Caco-2 (cell line): ENCODE results near the gene RNF151. TPM values are rescaled to one million over a fixed set of nuclear protein-coding genes. Genes with fewer than 3 reads are reported as not detected.

ENCODE experiments used
- BruUV-seq: library from RNA; stranded (reverse); fragments of 400-500 nt; replicated peaks from 2 replicates; lab custom pipeline; 2021; lab: Mats Ljungman, UMichigan
- CTCF ChIA-PET: fragments of 300-600 bp; sonication (Branson Sonifier 250); formaldehyde crosslinking; loops from one replicate; lab custom pipeline; 2022; ENCODE audit warnings: antibody characterized with exemption; lab: Charles Lee
- POLR2A ChIA-PET: fragments of 300-600 bp; sonication (Branson Sonifier 250); formaldehyde crosslinking; loops from one replicate; lab custom pipeline; 2022; ENCODE audit warnings: antibody characterized with exemption; lab: Charles Lee
- DNase-seq, 2 experiments: peaks; one replicate each; pipeline versions ENCODE4 v3.0.0 to v3.0.0-alpha.2; 2020 to 2022
- H3K27me3 ChIP-seq: replicated peaks from 2 replicates; pipeline ENCODE4 v1.6.0; 2011; ENCODE audit warnings: low read length; ENCODE audit not compliant: control insufficient read depth, insufficient read depth
- H3K36me3 ChIP-seq: 2 replicates; pipeline ENCODE4 v1.5.1; 2011; ENCODE audit warnings: low read length; ENCODE audit not compliant: control insufficient read depth, insufficient read depth
- H3K4me1 ChIP-seq: fragments of 250-450 bp; sonication (Bioruptor Pico); 2 replicates; pipeline ENCODE4 v1.5.1; 2020; ENCODE audit warnings: mild to moderate bottlenecking
- H3K4me3 ChIP-seq: 2 replicates; pipeline ENCODE4 v1.5.1; 2011; ENCODE audit warnings: low read depth, mild to moderate bottlenecking, control low read depth, low read length
- H3K9me3 ChIP-seq: fragments of 250-450 bp; sonication (Bioruptor Pico); 2 replicates; pipeline ENCODE4 v1.5.1; 2020; ENCODE audit warnings: mild to moderate bottlenecking, moderate library complexity
- H3K27ac Mint-ChIP-seq: one replicate; pipeline ENCODE4 v1.8.0; 2022; ENCODE audit warnings: mixed read lengths; ENCODE audit not compliant: unreplicated experiment
- H3K27me3 Mint-ChIP-seq: one replicate; pipeline ENCODE4 v1.8.0; 2022; ENCODE audit warnings: mixed read lengths; ENCODE audit not compliant: insufficient read depth, unreplicated experiment
- H3K36me3 Mint-ChIP-seq: one replicate; pipeline ENCODE4 v1.8.0; 2022; ENCODE audit warnings: mild to moderate bottlenecking, mixed read lengths; ENCODE audit not compliant: insufficient read depth, unreplicated experiment
- H3K4me1 Mint-ChIP-seq: one replicate; pipeline ENCODE4 v1.8.0; 2022; ENCODE audit warnings: low read depth, mixed read lengths; ENCODE audit not compliant: unreplicated experiment
- H3K4me3 Mint-ChIP-seq: one replicate; pipeline ENCODE4 v1.8.0; 2022; ENCODE audit warnings: mild to moderate bottlenecking, moderate library complexity, mixed read lengths; ENCODE audit not compliant: unreplicated experiment
- H3K9me3 Mint-ChIP-seq: one replicate; pipeline ENCODE4 v1.8.0; 2022; ENCODE audit warnings: mixed read lengths; ENCODE audit not compliant: unreplicated experiment
- CTCF ChIP-seq, 2 experiments: fragments of 200-600 bp in 1 of 2; IDR thresholded peaks; 1 replicate in 1 of 2; 2 replicates in 1 of 2; pipeline versions ENCODE4 v1.5.1 to v1.8.0; 2011 to 2022; ENCODE audit warnings: antibody characterized with exemption in 1 of 2, control low read depth in 1 of 2, inconsistent platforms in 1 of 2, low read depth in 1 of 2, low read length in 1 of 2, mild to moderate bottlenecking in 1 of 2, moderate library complexity in 1 of 2; ENCODE audit not compliant: insufficient read depth in 1 of 2, severe bottlenecking in 1 of 2, unreplicated experiment in 1 of 2
- intact Hi-C: fragments of 100-400 bp; cut with micrococcal nuclease; formaldehyde crosslinking; loops from one replicate; pipeline ENCODE4 v1.10.0; 2022; ENCODE audit not compliant: unreplicated experiment
- total RNA-seq: library from RNA; stranded (reverse); gene quantifications from 2 replicates; pipeline ENCODE4 v1.2.3, GENCODE V29; 2022

The RNF151 gene
- total RNA-seq, 1 experiment from 2014 or later = not detected

GRCh38 chr16:1920727-1921171 is 45.9 kb upstream of the RNF151 start:
- Histone ChIP-seq H3K9me3 (no peaks in the 10 kb centered on the region), H3K36me3 (no peaks in the 10 kb centered on the region), H3K4me3 (no peak overlapping the region), H3K4me1 (peaks cover 3% of the 10 kb centered on the region; the same call in 1 of the 2 replicates), H3K27me3 (no peaks in the 10 kb centered on the region; the same call in none of the 2 replicates)
- Mint-ChIP-seq H3K4me3 (no peak overlapping the region), H3K27ac (no peak overlapping the region), H3K4me1 (no peaks in the 10 kb centered on the region), H3K36me3 (no peaks in the 10 kb centered on the region), H3K27me3 (peaks cover 6% of the 10 kb centered on the region), H3K9me3 (no peaks in the 10 kb centered on the region)
- TF ChIP-seq CTCF (IDR thresholded peaks at IDR 0.05; ENCODE audit: insufficient read depth in 1 of 2, low read depth in 1 of 2, low read length in 1 of 2, severe bottlenecking in 1 of 2, unreplicated experiment in 1 of 2) = no peak
- DNase-seq = peak in 1 of 2 experiments; percentile 41
- ChIA-PET CTCF (interaction anchor here (0.6 kb wide), 1 partner anchor 14 kb away, joined by 3 read pairs; no protein-coding TSS in a partner anchor), POLR2A (no interaction called here)
- intact Hi-C loops = no loop called here
- no TSS peak for BruUV-seq

- Mint-ChIP-seq H3K4me3 (no peak overlapping the region), H3K9me3 (no peaks in the 10 kb centered on the region), H3K27me3 (peaks cover 3% of the 10 kb centered on the region), H3K27ac (no peak overlapping the region), H3K4me1 (no peaks in the 10 kb centered on the region), H3K36me3 (no peaks in the 10 kb centered on the region)
- no peak overlapping the region for H3K4me3 ChIP-seq
- TF ChIP-seq CTCF (IDR thresholded peaks at IDR 0.05; ENCODE audit: insufficient read depth in 1 of 2, low read depth in 1 of 2, low read length in 1 of 2, severe bottlenecking in 1 of 2, unreplicated experiment in 1 of 2) = no peak
- no peaks in the 10 kb centered on the region for H3K9me3 ChIP-seq
- no peaks in the 10 kb centered on the region; the same call in none of the 2 replicates for H3K27me3 ChIP-seq
- no peaks in the 10 kb centered on the region for H3K36me3 ChIP-seq
- DNase-seq = no peak
- H3K4me1 ChIP-seq = peaks cover 3% of the 10 kb centered on the region; the same call in 1 of the 2 replicates
- ChIA-PET CTCF (no interaction called here), POLR2A (no interaction called here)
- intact Hi-C loops = no loop called here
- no TSS peak for BruUV-seq
These were observed 44.3 kb upstream of the RNF151 start for GRCh38 chr16:1922357-1922756.

GRCh38 chr16:1923299-1924034 is 43.2 kb upstream of the RNF151 start:
- peak; percentile 50 to 57 for DNase-seq
- Mint-ChIP-seq H3K9me3 (no peaks in the 10 kb centered on the region), H3K27me3 (peaks cover 3% of the 10 kb centered on the region), H3K27ac (no peak overlapping the region), H3K36me3 (no peaks in the 10 kb centered on the region), H3K4me3 (no peak overlapping the region), H3K4me1 (no peaks in the 10 kb centered on the region)
- Histone ChIP-seq H3K36me3 (no peaks in the 10 kb centered on the region), H3K4me1 (peaks cover 3% of the 10 kb centered on the region; the same call in 1 of the 2 replicates), H3K9me3 (no peaks in the 10 kb centered on the region), H3K4me3 (no peak overlapping the region), H3K27me3 (no peaks in the 10 kb centered on the region; the same call in none of the 2 replicates)
- intact Hi-C loops = no loop called here
- ChIA-PET CTCF (no interaction called here), POLR2A (no interaction called here)
- TF ChIP-seq CTCF (IDR thresholded peaks at IDR 0.05; ENCODE audit: insufficient read depth in 1 of 2, low read depth in 1 of 2, low read length in 1 of 2, severe bottlenecking in 1 of 2, unreplicated experiment in 1 of 2) = peak in 1 of 2 experiments; percentile 39
- no TSS peak for BruUV-seq
